Ishikawa (cell line): Measurements from ENCODE around the gene NEAT1.

ENCODE experiments used
- CEBPB ChIP-seq: IDR thresholded peaks from 2 replicates; pipeline ENCODE4 v1.6.1; 2012
- CREB1 ChIP-seq: IDR thresholded peaks from 2 replicates; pipeline ENCODE4 v1.6.1; 2012; ENCODE audit warnings: low read depth
- EGR1 ChIP-seq: IDR thresholded peaks from 2 replicates; pipeline ENCODE4 v1.6.1; 2012
- EP300 ChIP-seq: IDR thresholded peaks from 2 replicates; pipeline ENCODE4 v1.6.1; 2012; ENCODE audit warnings: borderline replicate concordance
- FOXM1 ChIP-seq: IDR thresholded peaks from 2 replicates; pipeline ENCODE4 v1.6.1; 2012; ENCODE audit warnings: low read depth, borderline replicate concordance
- MAX ChIP-seq: IDR thresholded peaks from 2 replicates; pipeline ENCODE4 v1.6.1; 2012
- NFIC ChIP-seq: IDR thresholded peaks from 2 replicates; pipeline ENCODE4 v1.6.1; 2012
- RAD21 ChIP-seq: IDR thresholded peaks from 2 replicates; pipeline ENCODE4 v1.6.1; 2012; ENCODE audit warnings: low read depth
- REST ChIP-seq: IDR thresholded peaks from 2 replicates; pipeline ENCODE4 v1.6.1; 2012; ENCODE audit warnings: low read depth, mild to moderate bottlenecking
- TAF1 ChIP-seq: IDR thresholded peaks from 2 replicates; pipeline ENCODE4 v1.6.1; 2012; ENCODE audit warnings: low read depth, mild to moderate bottlenecking
- TCF12 ChIP-seq: IDR thresholded peaks from 2 replicates; pipeline ENCODE4 v1.6.1; 2012; ENCODE audit warnings: low read depth
- TEAD4 ChIP-seq: IDR thresholded peaks from 2 replicates; pipeline ENCODE4 v1.6.1; 2012
- USF1 ChIP-seq: IDR thresholded peaks from 2 replicates; pipeline ENCODE4 v1.6.1; 2012
- YY1 ChIP-seq: IDR thresholded peaks from 2 replicates; pipeline ENCODE4 v1.6.1; 2012; ENCODE audit warnings: low read depth
- ZBTB7A ChIP-seq: IDR thresholded peaks from 2 replicates; pipeline ENCODE4 v1.6.1; 2012; ENCODE audit warnings: low read depth

Gene NEAT1

GRCh38 chr11:65383778-65384177 lies 38.8 kb upstream of the NEAT1 start:
- no peak for TF ChIP-seq TAF1
- TF ChIP-seq TEAD4, result no peak
- no peak for TF ChIP-seq TCF12
- no peak for TF ChIP-seq EP300
- TF ChIP-seq RAD21, result no peak
- no peak for TF ChIP-seq MAX
- no peak for TF ChIP-seq EGR1
- TF ChIP-seq NFIC, result no peak
- no peak for TF ChIP-seq REST
- no peak for TF ChIP-seq USF1
- TF ChIP-seq CREB1, result no peak
- no peak for TF ChIP-seq YY1
- TF ChIP-seq FOXM1, result no peak
- TF ChIP-seq CEBPB, result no peak
- TF ChIP-seq ZBTB7A, result no peak

GRCh38 chr11:65384301-65384889 lies 38.2 kb upstream of the NEAT1 start:
- TF ChIP-seq CEBPB (no peak), EP300 (no peak), USF1 (no peak), EGR1 (no peak), RAD21 (no peak), TCF12 (no peak), NFIC (no peak), ZBTB7A (no peak), MAX (no peak), TAF1 (no peak), CREB1 (no peak), TEAD4 (no peak), FOXM1 (no peak), REST (no peak), YY1 (no peak)

GRCh38 chr11:65386307-65387140 lies 36.1 kb upstream of the NEAT1 start, which contains the start of gene FRMD8:
TSS of gene FRMD8 (plus strand) at chr11:65386637. CDS start at chr11:65387037, 400 bp downstream.
- TF ChIP-seq USF1 (peak; percentile 65; the same call in 1 of the 2 replicates), ZBTB7A (no peak), MAX (peak; percentile 98)

GRCh38 chr11:65388731-65389130 lies 33.9 kb upstream of the NEAT1 start:
- TF ChIP-seq TAF1 (no peak), ZBTB7A (no peak), EGR1 (no peak), MAX (no peak), TCF12 (no peak), NFIC (no peak)
